NCI-H2196 (cell line): ENCODE results near the gene SLC66A3.
"Not testable (repeated sequence)": the region's sequence is repeated elsewhere in the genome, so short reads cannot be mapped to it uniquely, and the experiment has no call there.

Experiments
- DNase-seq: peaks from one replicate; lab custom pipeline; 2025; ENCODE audit not compliant: unreplicated experiment; lab: John Stamatoyannopoulos, UW

The SLC66A3 gene

DNA sequence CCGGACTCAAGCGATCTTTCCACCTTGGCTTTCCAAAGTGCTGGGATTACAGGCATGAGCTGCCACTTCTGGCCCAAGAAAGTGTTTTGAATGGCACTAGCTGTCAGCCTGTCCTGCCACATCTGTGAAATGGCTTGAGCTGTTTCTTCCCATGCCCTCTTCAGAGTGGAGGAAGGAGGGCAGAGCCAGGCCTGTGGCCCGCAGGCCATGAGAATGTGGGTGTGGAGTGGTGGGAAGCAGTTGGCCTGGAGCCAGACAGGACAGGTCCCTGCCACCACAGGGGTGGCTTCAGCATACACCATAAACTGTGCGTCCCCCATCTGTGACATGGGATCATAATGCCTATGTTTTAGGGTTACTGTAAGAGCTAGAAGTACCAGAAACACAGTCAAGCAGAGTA is 6.5 kb downstream of the SLC66A3 start:
- DNase-seq, result no peak

DNA sequence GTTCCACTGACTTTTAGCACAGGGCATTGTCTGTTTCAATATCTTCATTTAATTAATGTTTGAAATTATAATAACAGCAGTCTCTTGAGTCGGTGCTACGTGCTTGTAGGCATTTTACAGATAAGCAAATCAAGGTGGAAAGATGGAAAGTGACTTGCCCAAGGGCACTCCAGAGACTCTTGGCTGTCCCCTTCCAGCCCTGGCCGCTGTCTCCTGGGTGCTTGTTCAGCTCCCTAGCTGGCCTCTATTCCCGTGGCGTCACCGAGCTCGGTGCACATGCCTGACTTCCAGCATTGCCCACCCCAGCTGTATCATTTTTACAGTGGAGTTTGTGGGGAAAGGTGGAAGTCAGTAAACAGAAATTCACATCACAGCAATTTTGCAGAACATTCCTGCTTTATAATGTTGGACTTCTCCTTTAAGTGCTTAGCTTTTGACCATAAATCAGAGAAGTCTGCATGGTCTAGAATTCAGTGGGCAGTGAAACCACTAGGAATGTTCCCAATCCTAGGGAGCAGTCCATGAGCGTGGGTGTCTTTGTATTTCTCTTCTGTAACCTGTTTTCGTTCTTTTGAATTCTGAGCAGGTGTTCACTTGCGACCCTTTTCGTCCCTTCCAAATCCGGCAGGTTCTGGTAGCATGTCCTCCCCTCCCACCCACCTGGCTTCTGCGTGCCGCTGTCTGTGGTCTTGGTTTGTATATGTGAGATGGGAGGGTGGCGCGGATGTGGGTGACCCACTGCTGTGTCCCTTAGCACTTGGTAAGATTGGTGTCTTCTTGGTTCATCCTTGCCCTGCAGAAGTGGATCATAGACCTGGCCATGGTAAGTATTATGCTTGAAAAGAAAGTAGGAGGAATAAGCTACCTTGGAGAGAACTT is 8.4 kb downstream of the SLC66A3 start:
- no peak for DNase-seq

- not testable (repeated sequence) for DNase-seq
These were observed 9.8 kb downstream of the SLC66A3 start for GRCh38 chr2:11165046-11165445.

DNA sequence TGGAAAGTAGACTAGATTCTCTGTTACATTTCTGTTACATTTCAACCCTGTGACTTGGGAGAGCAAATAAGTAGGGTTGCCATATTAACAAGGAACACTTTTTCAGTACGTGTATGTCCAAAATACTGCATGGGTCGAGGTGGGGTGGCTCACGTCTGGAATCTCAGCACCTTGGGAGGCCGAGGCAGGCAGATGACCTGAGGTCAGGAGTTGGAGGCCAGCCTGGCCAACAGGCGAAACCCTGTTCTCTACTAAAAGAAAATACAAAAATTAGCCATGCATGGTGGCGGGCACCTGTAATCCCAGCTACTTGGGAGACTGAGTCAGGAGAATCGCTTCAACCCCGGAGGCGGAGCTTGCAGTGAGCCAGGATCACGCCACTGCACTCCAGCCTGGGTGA is 11.2 kb downstream of the SLC66A3 start:
- DNase-seq, result no peak

DNA sequence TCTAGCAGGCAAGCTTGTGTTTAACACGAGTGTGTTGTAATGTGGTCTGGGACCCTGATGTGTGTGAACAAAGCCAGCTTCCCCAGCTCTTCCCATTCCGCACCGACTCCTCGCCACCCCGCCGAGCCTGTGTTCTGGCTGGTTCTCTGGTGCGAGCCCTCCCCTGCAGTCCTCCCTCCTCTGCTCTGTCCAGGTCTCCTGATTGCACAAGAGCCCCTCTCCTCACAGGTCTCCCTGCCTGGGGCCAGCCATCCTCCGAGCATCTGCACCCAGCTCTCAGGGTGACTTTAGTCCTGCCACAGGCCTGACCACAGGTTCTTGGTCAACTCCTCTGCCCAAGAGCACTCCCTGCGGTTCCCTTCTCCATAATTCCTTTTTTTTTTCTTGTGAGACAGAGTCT is 13.2 kb downstream of the SLC66A3 start:
- DNase-seq, result no peak

GRCh38 chr2:11169333-11169732 is 14.1 kb downstream of the SLC66A3 start:
- no peak for DNase-seq

- no peak for DNase-seq
These were observed 19.0 kb downstream of the SLC66A3 start for GRCh38 chr2:11174222-11174621.

DNA sequence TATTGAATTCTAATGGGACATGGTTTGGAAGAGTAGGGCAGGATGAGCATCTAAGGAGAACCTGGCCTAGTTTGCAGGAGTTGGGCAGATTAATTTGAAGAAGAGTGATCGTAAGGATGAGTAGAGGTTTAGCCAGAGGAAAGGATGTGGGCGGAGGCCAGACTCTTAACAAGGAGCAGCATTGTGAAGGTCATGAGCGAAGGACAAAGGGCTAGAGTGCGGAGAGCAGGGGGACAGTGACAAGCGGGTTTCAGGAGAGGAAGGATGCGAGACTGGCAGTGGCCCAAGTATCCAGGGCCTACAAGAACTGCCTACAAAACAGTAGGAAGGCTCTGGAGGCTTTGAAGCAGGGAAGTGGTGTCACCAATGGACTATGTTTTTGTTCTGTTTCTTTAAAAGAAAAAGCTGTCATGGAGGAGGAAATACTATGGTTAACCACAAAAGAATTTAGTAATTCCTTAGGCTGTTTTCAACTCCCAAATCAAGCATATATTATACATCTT is 20.1 kb downstream of the SLC66A3 start:
- no peak for DNase-seq

- DNase-seq, result no peak
These were observed 22.8 kb downstream of the SLC66A3 start for GRCh38 chr2:11177871-11178690.

GRCh38 chr2:11179196-11179595 is 23.9 kb downstream of the SLC66A3 start:
- no peak for DNase-seq

GRCh38 chr2:11179899-11180298 is 24.6 kb downstream of the SLC66A3 start:
- DNase-seq, result no peak

- no peak for DNase-seq
These were observed 25.4 kb downstream of the SLC66A3 start for GRCh38 chr2:11180653-11181052.

DNA sequence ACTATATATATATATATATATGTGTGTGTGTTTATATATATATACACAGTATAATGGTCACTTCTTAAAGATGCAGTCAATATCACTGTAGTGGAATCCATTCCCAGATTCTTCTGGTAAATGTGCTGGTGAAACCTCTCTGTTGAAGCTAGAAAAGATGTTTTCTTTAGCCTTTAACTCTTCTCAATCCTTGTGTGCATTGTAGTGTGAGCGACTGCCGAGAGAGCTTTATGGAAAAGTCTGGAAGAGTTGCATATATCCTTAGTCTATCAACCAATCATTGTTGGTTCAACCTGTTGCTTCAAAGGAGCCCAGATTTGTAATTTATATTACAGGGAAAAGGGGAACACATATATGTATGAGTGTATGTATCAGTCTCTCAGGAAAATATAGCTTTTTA is 27.7 kb downstream of the SLC66A3 start:
- DNase-seq, result no peak

GRCh38 chr2:11186145-11186544 is 30.9 kb downstream of the SLC66A3 start:
- DNase-seq, result no peak

DNA sequence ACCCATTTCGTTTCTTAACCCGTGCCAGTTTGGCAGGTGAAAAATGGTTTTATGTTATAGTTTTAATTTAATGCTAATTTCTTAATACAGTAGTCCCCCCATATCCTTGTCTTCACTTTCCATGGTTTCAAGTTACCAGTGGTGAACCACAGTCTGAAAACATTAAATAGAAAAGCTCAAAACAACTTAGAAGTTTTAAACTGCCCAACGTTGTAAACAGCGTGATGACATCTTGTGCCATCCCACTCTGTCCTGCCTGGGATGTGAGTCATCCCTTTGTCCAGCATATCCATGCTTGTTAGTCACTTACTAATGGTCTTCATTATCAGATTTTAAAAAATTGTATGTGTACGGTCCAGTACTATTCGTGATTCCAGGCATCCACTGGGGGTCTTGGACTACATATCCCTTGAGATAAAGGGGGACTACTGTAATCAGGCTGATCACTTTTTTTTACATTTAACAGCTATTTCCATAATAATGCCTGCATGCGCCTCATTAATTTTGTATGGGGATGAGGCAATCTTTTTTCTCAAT is 31.9 kb downstream of the SLC66A3 start:
- DNase-seq, result no peak

GRCh38 chr2:11187731-11188130 is 32.5 kb downstream of the SLC66A3 start:
- no peak for DNase-seq

DNA sequence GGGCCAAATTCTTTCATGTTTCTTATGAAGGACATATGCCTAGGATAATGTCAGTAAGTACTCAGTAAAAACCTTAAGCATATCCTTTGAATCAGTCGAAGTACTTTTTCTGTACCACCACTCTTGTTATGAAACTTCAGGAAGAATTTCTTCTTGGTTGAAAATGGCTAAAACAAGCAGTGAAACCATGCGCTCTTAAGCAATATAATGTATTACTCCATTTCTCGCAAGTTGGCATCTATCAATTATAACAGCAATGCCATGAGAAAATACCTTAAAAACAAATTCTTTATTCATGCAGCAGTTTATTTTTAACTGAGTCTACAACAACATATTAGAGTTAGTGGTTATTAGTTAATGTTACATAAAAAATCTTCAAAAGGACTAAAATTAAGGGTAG is 41.0 kb downstream of the SLC66A3 start:
- DNase-seq, result no peak

GRCh38 chr2:11200651-11201050 is 45.4 kb downstream of the SLC66A3 start:
- no peak for DNase-seq

- no peak for DNase-seq
These were observed 46.7 kb downstream of the SLC66A3 start for GRCh38 chr2:11201969-11202368.

- no peak for DNase-seq
These were observed 48.2 kb downstream of the SLC66A3 start for GRCh38 chr2:11203480-11203879.

GRCh38 chr2:11208083-11208482 is 52.8 kb downstream of the SLC66A3 start:
- DNase-seq, result no peak

- DNase-seq, result no peak
These were observed 57.4 kb downstream of the SLC66A3 start for GRCh38 chr2:11212645-11213044.
